Neural cell (in vitro differentiated cells): ENCODE results near the gene GRIN1. TPM values are rescaled to one million over a fixed set of nuclear protein-coding genes. Genes with fewer than 3 reads are reported as not detected.

Experiments
- H2AFZ ChIP-seq: fragments of 200-600, 300-800 bp; sonication (generic), shearing (Covaris generic); 2 replicates; pipeline ENCODE4 v1.6.0; 2014; ENCODE audit warnings: low read depth, mild to moderate bottlenecking, antibody characterized with exemption, low read length, moderate library complexity
- H3F3A ChIP-seq: fragments of 200-600 bp; shearing (Covaris generic); 2 replicates; pipeline ENCODE4 v1.6.1; 2016; ENCODE audit warnings: mild to moderate bottlenecking, moderate library complexity, mixed read lengths, antibody characterized with exemption, low read length; ENCODE audit not compliant: insufficient read depth, poor library complexity, severe bottlenecking
- H3K27ac ChIP-seq: fragments of 200-600, 300-800 bp; sonication (generic), shearing (Covaris generic); 2 replicates; pipeline ENCODE4 v1.5.1; 2014; ENCODE audit warnings: mild to moderate bottlenecking, low read length, moderate library complexity
- H3K27me3 ChIP-seq: fragments of 300-800, 200-600 bp; sonication (generic), shearing (Covaris generic); 2 replicates; pipeline ENCODE4 v1.6.0; 2014; ENCODE audit warnings: mild to moderate bottlenecking, low read depth, low read length, moderate library complexity; ENCODE audit not compliant: insufficient read depth
- H3K36me3 ChIP-seq: fragments of 300-800, 200-600 bp; sonication (generic), shearing (Covaris generic); 2 replicates; pipeline ENCODE4 v1.5.1; 2014; ENCODE audit warnings: mild to moderate bottlenecking, antibody characterized with exemption, low read length, moderate library complexity; ENCODE audit not compliant: insufficient read depth
- H3K4me2 ChIP-seq: fragments of 300-800, 200-600 bp; sonication (generic), shearing (Covaris generic); 2 replicates; pipeline ENCODE4 v1.6.0; 2014; ENCODE audit warnings: mild to moderate bottlenecking, low read length
- H3K4me3 ChIP-seq: fragments of 300-800, 200-600 bp; sonication (generic), shearing (Covaris generic); 2 replicates; pipeline ENCODE4 v1.5.1; 2014; ENCODE audit warnings: mild to moderate bottlenecking, low read length, moderate library complexity
- H3K79me2 ChIP-seq: fragments of 200-600 bp; shearing (Covaris generic); replicated peaks from 2 replicates; pipeline ENCODE4 v1.6.0; 2014; ENCODE audit warnings: mild to moderate bottlenecking, low read length, moderate library complexity; ENCODE audit not compliant: insufficient read depth
- H3K9ac ChIP-seq: fragments of 300-800, 200-600 bp; sonication (generic), shearing (Covaris generic); 2 replicates; pipeline ENCODE4 v1.6.1; 2016; ENCODE audit warnings: mild to moderate bottlenecking, low read length, mixed read lengths
- H3K9me2 ChIP-seq: fragments of 200-600 bp; shearing (Covaris generic); 2 replicates; pipeline ENCODE4 v1.6.1; 2016; ENCODE audit warnings: mild to moderate bottlenecking, low read length, mixed read lengths; ENCODE audit not compliant: insufficient read depth
- H3K9me3 ChIP-seq: fragments of 200-600, 300-800 bp; sonication (generic), shearing (Covaris generic); 2 replicates; pipeline ENCODE4 v1.6.1; 2016; ENCODE audit warnings: mild to moderate bottlenecking, mixed run types, low read length, moderate library complexity, mixed read lengths
- H4K20me1 ChIP-seq: fragments of 200-600 bp; shearing (Covaris generic); 2 replicates; pipeline ENCODE4 v1.6.1; 2016; ENCODE audit warnings: mild to moderate bottlenecking, mixed run types; ENCODE audit not compliant: insufficient read depth
- EP300 ChIP-seq: fragments of 450-650 bp; conservative IDR thresholded peaks from 2 replicates; pipeline ENCODE4 v1.6.1; 2014; ENCODE audit warnings: antibody characterized with exemption, mild to moderate bottlenecking, moderate library complexity; ENCODE audit not compliant: poor library complexity, severe bottlenecking
- EZH2 ChIP-seq: fragments of 200-600, 300-800 bp; shearing (Covaris generic), sonication (generic); IDR thresholded peaks from 2 replicates; pipeline ENCODE4 v1.6.1; 2014; ENCODE audit warnings: antibody characterized with exemption, low read length, borderline replicate concordance, mild to moderate bottlenecking; ENCODE audit not compliant: insufficient read depth, poor library complexity, severe bottlenecking
- MXI1 ChIP-seq: fragments of 450-650 bp; conservative IDR thresholded peaks from 2 replicates; pipeline ENCODE4 v1.6.1; 2014; ENCODE audit warnings: antibody characterized with exemption, mild to moderate bottlenecking; ENCODE audit not compliant: poor library complexity, severe bottlenecking
- POLR2AphosphoS5 ChIP-seq: IDR thresholded peaks from 2 replicates; pipeline ENCODE4 v1.6.1; 2012
- RAD21 ChIP-seq: fragments of 450-650 bp; conservative IDR thresholded peaks from 2 replicates; pipeline ENCODE4 v1.6.1; 2014; ENCODE audit warnings: antibody characterized with exemption, mild to moderate bottlenecking, moderate library complexity
- SMC3 ChIP-seq: fragments of 450-650 bp; conservative IDR thresholded peaks from 2 replicates; pipeline ENCODE4 v1.6.1; 2014; ENCODE audit warnings: antibody characterized with exemption, mild to moderate bottlenecking, moderate library complexity; ENCODE audit not compliant: poor library complexity
- TAF1 ChIP-seq: IDR thresholded peaks from 2 replicates; pipeline ENCODE4 v1.6.1; 2012; ENCODE audit warnings: low read depth
- polyA plus RNA-seq: library from polyadenylated mRNA; depleted of rRNA; stranded (reverse); fragments of >200 nt; gene quantifications from 2 replicates; pipeline ENCODE4 v1.2.3, GENCODE V29; 2014
- TF ChIP-seq, protein P1 (sequence below): IDR thresholded peaks from 2 replicates; pipeline ENCODE4 v1.6.1; 2012; ENCODE audit warnings: borderline replicate concordance
- TF ChIP-seq, protein P2 (sequence below): fragments of 450-650 bp; IDR thresholded peaks from 2 replicates; pipeline ENCODE4 v1.5.1; 2014; ENCODE audit warnings: antibody characterized with exemption, mild to moderate bottlenecking, moderate library complexity; ENCODE audit not compliant: poor library complexity, severe bottlenecking

The GRIN1 gene
- polyA plus RNA-seq, 1 donor from 2014 or later = 0.58 TPM

DNA sequence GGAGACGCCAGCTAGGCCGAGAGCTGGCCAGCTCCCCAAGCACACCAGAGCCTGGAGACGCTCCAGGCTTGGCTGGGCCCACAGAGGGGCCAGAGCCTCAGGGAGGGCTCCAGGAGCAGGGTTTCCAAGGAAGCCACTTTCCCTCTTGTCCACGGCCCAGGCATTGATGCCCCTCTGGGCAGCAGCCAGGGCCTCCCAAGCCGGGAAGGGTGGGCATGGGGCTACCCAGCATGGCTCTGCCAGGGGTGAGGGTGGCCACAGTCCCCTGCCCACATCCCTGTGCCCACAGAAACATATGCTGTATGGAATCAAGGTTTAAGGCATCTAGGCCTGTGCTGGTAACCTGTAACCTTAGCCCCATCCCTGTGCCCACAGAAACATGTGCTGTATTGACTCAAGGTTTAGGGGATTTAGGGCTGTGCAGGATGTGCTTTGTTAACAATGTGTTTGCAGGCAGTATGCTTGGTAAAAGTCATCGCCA, 22.9 kb upstream of the GRIN1 start:
- Histone ChIP-seq H3K4me3 (no peak overlapping the region), H3K27ac (no peak overlapping the region), H4K20me1 (no peaks in the 10 kb centered on the region), H3K27me3 (peaks cover 10% of the 10 kb centered on the region), H3K79me2 (no peaks in the 10 kb centered on the region), H3K9me2 (no peaks in the 10 kb centered on the region), H2AFZ (no peak overlapping the region), H3K4me2 (no peak overlapping the region), H3K36me3 (no peaks in the 10 kb centered on the region), H3F3A (no peaks in the 10 kb centered on the region), H3K9ac (no peak overlapping the region), H3K9me3 (no peaks in the 10 kb centered on the region)
- TF ChIP-seq, protein P1, sequence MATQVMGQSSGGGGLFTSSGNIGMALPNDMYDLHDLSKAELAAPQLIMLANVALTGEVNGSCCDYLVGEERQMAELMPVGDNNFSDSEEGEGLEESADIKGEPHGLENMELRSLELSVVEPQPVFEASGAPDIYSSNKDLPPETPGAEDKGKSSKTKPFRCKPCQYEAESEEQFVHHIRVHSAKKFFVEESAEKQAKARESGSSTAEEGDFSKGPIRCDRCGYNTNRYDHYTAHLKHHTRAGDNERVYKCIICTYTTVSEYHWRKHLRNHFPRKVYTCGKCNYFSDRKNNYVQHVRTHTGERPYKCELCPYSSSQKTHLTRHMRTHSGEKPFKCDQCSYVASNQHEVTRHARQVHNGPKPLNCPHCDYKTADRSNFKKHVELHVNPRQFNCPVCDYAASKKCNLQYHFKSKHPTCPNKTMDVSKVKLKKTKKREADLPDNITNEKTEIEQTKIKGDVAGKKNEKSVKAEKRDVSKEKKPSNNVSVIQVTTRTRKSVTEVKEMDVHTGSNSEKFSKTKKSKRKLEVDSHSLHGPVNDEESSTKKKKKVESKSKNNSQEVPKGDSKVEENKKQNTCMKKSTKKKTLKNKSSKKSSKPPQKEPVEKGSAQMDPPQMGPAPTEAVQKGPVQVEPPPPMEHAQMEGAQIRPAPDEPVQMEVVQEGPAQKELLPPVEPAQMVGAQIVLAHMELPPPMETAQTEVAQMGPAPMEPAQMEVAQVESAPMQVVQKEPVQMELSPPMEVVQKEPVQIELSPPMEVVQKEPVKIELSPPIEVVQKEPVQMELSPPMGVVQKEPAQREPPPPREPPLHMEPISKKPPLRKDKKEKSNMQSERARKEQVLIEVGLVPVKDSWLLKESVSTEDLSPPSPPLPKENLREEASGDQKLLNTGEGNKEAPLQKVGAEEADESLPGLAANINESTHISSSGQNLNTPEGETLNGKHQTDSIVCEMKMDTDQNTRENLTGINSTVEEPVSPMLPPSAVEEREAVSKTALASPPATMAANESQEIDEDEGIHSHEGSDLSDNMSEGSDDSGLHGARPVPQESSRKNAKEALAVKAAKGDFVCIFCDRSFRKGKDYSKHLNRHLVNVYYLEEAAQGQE = no peak
- TF ChIP-seq, protein P2, sequence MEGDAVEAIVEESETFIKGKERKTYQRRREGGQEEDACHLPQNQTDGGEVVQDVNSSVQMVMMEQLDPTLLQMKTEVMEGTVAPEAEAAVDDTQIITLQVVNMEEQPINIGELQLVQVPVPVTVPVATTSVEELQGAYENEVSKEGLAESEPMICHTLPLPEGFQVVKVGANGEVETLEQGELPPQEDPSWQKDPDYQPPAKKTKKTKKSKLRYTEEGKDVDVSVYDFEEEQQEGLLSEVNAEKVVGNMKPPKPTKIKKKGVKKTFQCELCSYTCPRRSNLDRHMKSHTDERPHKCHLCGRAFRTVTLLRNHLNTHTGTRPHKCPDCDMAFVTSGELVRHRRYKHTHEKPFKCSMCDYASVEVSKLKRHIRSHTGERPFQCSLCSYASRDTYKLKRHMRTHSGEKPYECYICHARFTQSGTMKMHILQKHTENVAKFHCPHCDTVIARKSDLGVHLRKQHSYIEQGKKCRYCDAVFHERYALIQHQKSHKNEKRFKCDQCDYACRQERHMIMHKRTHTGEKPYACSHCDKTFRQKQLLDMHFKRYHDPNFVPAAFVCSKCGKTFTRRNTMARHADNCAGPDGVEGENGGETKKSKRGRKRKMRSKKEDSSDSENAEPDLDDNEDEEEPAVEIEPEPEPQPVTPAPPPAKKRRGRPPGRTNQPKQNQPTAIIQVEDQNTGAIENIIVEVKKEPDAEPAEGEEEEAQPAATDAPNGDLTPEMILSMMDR = no peak
- TF ChIP-seq RAD21 (no peak), SMC3 (no peak), MXI1 (no peak)

DNA sequence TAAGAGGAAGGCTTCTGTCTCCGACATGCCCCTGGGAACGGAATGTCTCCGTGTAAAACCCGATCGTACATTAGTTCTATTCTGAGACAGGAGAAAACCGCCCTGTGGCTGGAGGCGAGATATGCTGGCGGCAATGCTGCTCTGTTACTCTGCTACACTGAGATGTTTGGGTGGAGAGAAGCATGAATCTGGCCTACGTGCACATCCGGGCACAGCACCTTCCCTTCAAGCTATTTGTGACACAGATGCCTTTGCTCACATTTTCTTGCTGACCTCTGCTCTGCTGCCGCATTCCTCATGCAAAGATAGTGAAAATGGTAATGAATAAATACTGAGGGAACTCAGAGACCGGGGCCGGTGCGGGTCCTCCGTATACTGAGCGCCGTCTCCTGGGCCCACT, 22.2 kb upstream of the GRIN1 start:
- Histone ChIP-seq H3K36me3 (no peaks in the 10 kb centered on the region), H3K27ac (no peak overlapping the region), H3K4me3 (no peak overlapping the region), H3F3A (no peaks in the 10 kb centered on the region), H3K79me2 (no peaks in the 10 kb centered on the region), H2AFZ (no peak overlapping the region), H4K20me1 (no peaks in the 10 kb centered on the region), H3K9me3 (no peaks in the 10 kb centered on the region), H3K9ac (no peak overlapping the region), H3K27me3 (peaks cover 10% of the 10 kb centered on the region), H3K9me2 (no peaks in the 10 kb centered on the region), H3K4me2 (no peak overlapping the region)
- TF ChIP-seq, protein P1 = no peak
- TF ChIP-seq TAF1 (no peak), MXI1 (no peak), RAD21 (no peak), EP300 (no peak), SMC3 (no peak), EZH2 (no peak), POLR2AphosphoS5 (no peak)
- TF ChIP-seq, protein P2 = no peak
